DMS 273 (cell line): ENCODE data around the gene MUC13.
"Not testable (repeated sequence)": the region's sequence is repeated elsewhere in the genome, so short reads cannot be mapped to it uniquely, and the experiment has no call there.

Experiments used
- DNase-seq: peaks from one replicate; lab custom pipeline; 2025; ENCODE audit not compliant: unreplicated experiment; lab: John Stamatoyannopoulos, UW

The MUC13 gene, protein sequence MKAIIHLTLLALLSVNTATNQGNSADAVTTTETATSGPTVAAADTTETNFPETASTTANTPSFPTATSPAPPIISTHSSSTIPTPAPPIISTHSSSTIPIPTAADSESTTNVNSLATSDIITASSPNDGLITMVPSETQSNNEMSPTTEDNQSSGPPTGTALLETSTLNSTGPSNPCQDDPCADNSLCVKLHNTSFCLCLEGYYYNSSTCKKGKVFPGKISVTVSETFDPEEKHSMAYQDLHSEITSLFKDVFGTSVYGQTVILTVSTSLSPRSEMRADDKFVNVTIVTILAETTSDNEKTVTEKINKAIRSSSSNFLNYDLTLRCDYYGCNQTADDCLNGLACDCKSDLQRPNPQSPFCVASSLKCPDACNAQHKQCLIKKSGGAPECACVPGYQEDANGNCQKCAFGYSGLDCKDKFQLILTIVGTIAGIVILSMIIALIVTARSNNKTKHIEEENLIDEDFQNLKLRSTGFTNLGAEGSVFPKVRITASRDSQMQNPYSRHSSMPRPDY

GRCh38 chr3:124934577-124934976 lies at the start of gene MUC13:
TSS of gene MUC13 (minus strand) at chr3:124934751. CDS start at chr3:124934712, 39 bp downstream.
- DNase-seq, result no peak

DNA sequence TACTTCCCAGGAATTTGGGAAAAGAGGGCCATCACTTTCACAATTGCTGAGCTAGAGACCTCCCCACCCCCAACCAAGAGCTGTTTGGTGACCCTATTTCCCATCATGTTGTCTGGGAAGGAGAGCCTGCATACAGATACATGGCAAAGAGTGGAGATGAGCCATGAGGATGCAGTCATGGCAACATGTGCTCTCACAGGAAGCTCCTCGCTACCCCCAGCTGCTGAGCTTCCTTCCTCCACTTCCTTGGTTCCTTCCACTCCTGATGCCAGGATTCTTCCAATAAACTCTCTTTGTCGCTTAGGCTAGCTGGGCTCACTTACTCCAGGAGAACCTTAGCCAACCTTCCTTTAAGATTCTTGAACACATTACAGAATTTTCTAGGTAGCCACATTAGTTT lies 48.3 kb upstream of the MUC13 start:
- no peak for DNase-seq

- no peak for DNase-seq
Measured at GRCh38 chr3:124981472-124981871, 46.9 kb upstream of the MUC13 start.

GRCh38 chr3:124978627-124979026 lies 44.1 kb upstream of the MUC13 start:
- no peak for DNase-seq

DNA sequence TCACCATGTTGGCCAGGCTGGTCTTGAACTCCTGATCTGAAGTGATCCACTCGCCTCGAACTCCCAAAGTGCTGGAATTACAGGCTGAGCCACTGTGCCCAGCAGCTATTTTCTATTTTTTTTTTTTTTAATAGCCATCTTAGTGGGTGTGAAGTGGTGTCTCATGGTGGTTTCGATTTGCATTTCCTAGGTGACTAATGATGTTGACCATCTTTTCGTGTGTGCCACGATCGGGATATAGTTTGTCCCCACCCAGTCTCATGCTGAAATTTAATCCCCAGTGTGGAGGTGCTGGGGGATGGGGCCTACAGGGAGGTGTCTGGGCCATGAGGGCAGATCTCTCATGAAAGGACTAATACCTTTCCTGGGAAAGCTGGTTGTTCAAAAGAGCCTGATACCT lies 41.8 kb upstream of the MUC13 start:
- DNase-seq, result no peak

DNA sequence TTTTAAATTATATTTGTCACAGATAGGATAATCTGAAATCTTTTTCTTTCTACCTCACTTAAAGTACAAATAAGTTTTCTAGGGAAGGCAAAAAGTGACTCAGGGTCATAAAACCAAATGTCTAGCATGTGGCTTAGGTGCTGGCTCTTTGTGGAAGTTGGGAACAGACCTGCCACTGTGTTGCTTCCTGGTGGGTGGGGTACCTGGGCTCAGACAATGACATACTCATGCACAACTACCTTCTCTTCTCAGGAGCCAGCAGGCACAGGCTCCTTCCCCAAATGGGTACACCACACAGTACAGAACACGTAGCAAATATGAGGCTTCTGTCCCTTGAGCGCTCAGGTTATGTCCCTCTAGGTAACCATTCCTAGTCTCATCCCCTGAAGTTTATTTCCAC lies 40.1 kb upstream of the MUC13 start:
- DNase-seq, result no peak

DNA sequence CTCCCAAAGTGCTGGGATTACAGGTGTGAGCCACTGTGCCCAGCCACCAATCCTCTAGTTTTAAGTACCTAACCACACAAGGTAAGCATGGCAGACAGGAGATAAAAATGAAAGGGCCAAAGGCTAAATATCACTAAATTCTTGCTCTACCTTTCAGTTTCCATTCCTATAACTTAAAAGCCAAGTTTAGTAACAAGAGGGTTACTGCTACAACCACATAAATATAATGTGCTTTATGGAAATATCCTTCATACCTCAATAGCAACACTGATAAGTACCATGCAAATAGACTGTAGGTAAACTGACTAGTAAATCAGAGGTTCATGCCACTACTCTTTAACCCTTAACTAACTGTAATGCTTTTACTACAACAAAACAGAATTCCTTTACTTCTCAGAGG lies 38.7 kb upstream of the MUC13 start:
- DNase-seq, result no peak

DNA sequence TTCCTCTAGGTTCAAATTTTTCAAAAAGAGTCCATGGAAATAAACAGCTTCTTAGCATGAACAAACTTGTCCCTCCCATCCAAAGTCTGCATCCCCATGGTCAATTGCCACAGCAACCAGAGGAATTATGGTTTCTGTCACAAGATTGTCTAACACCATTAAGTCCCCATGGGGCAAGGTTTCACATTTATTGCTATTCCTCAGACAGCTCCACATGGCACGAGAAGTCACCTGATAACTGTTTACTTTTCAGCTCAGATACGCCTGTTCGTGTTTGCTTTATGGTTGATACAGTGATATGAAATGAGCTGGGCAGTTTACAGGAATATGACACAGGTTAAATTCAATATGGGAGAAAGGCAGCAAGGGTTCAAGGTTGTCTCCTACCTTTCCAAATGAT lies 37.9 kb upstream of the MUC13 start:
- no peak for DNase-seq

DNA sequence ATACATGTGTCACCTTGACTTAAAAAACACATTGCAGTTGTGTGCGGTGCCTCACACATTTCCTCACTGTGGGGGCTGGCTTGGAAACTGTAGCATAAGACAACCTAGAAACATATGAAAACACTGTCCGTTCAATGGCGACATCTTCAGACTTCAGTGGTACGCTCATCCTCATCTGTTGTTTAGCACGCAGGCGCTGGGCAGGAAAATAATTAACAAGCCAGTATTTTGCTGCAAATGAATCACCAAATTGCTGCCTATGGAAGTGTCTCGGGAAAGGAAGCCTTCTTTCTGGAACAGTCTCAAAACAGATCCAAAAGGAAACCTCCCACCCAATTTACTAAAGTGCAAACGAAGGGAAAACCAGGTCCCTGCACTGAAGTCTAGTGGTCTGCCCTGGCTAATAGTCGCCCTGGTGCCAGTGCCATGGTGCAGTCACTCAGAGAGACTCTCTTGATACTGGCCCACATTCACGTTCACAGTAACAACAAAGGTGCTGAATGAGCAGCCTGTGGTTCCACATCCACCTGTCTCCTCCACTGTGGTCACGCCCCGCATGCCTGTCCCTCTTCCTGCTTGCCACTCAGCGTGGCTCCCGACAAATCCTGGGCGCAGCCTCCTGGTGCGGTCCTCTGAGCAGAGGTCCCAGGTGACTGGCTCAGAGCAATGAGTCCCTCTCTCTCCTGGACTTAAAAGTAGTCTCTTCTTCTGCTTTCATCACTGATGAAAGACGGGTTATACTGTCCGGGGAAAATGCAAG lies 35.6 kb upstream of the MUC13 start:
- DNase-seq, result no peak

DNA sequence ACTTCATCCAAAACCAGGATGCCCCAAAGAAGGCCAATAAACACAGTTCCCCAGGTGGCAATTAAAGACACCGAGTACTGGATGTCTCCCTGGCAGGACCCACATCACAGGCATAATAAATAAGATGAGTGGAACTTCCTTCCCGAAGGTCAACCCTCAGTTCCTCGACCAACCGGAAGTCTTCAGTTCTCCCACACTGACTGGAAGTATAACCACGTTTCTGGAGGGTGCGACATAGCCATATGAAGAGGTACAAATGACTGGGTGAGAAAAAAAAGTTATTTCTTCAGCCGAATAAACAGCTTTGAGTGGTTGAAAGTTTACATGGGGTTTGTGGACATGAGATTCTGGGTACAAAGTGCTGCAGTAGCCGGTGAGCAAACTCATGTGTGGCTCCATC lies 34.6 kb upstream of the MUC13 start:
- no peak for DNase-seq

- no peak for DNase-seq
Measured at GRCh38 chr3:124967964-124968363, 33.4 kb upstream of the MUC13 start.

- no peak for DNase-seq
Measured at GRCh38 chr3:124966521-124967445, 32.2 kb upstream of the MUC13 start.

DNA sequence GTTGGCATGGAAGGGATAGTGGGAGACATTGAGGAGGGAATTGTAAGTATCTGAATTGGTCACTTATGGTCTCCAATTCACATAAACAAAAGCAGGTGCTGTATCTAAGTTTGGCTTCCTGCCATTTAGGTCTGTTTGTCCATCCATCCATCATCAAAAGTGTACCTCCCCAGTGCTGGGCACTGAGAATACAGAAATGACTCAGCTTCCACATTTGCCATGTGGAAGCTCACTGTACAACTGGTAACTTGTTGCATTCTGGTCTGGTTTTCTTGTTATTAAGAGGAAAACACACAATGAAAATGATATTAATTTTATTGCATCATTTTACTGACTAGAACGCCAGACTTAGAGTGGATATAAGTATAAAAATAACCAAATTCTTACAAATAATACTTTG lies 30.9 kb upstream of the MUC13 start:
- no peak for DNase-seq

- DNase-seq, result no peak
Measured at GRCh38 chr3:124964387-124964786, 29.8 kb upstream of the MUC13 start.

DNA sequence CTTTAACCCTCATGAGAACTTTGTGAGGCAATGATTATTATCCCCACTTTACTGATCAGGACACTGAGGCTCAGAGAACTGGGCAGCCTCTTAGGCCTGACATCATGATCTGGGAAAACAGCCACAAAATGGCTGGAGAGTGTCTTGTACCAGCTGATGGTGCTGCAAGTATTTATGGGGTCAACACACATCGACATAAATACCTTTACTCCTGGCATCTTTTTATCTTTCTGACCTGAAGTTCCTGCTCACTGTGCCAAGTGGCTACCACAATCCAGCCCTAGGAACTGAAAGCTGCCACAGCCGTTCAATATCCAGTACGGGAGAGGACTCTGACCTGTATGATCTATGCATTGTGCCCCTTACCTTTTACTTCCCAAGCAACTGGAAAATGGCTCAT lies 29.2 kb upstream of the MUC13 start:
- DNase-seq, result no peak

DNA sequence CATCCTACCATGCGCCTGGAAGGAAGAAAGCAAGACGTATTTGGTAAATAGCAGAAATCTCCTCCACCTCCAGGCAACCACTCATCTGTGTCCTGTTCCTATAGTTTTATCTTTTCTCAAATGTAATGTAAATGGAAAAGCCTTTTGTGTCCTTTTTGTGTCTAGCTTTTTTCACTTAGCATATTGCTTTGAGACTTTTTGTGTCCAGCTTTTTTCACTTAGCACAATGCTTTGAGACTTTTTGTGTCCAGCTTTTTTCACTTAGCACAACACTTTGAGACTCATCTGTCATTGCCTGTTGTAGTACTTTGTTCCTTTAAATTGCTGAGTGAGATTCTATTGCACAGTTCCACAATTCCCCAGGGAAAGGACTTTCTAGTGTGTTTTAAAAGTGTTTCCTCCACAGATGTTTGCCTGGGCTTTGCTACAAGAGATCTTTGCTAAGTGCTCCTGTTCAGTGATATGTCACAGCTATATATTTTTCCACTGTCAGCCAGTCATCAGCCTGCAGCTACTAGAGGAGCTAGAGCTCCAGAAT lies 27.9 kb upstream of the MUC13 start:
- DNase-seq, result no peak

DNA sequence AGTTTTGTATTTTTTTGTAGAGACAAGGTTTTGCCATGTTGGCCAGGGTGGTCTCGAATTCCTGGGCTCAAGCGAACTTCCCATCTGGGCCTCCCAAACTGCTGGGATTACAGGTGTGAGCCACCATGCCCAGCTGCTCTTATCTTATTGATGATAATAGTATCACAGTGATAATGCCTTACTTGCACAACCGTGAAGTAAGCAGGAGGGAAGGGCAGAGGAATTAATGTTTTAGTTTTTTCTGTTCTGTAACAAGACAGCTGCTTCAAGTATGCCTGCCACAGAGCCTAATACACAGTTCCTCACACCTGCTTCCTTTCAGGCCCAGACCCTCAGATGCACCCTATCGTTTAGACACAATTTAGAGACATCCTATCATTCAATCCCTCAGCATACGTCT lies 26.1 kb upstream of the MUC13 start:
- DNase-seq, result no peak

GRCh38 chr3:124960105-124960504 lies 25.6 kb upstream of the MUC13 start:
- DNase-seq, result no peak

DNA sequence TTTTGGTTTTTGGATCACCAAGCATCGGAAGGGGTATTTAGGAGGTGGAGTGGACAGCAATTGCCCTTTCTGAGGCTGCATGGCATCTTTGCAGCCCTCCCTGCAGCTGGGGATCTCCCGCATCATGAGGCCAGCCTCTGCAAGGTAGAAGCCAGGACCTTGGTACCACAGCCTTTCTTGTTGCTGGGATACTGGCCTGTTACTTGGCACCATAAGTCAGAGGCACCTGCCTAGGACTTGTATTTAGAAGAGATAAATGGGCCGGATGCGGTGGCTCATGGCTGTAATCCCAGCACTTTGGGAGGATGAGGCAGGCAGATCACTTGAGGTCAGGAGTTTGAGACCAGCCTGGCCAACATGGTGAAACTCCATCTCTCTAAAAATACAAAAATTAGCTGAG lies 23.4 kb upstream of the MUC13 start:
- not testable (repeated sequence) for DNase-seq

DNA sequence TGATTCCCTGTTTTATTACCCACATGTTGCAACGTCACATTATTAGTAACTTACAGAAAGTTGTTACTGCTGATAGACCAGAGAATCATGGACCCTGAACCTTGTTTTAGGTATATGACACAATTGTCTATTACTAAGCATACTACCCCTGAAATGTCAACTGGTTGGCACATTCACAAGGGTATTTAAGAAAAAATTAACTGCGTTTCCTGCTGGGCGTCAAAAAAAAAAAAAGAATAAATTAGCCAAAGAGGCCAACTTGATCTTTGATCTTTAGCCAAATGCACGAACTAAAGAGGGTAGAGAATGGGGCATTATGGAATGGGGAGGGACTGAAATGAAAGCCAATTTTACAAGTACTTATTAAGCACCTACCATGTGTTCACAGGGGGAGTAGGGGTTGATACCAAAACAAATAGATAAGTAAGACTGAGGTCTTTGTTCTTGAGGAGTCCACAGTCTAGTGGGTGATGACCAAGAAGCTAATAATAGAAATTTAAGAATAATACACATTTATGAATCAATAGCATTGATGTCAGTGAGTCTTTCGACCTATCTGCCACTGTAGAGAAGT lies 17.8 kb upstream of the MUC13 start:
- DNase-seq, result no peak
